SK-N-SH treated with all-trans-retinoic acid at 6 μM for 48 hours (cell line): ENCODE measurements around the gene LRRC10B.

Source experiments
- ATAC-seq: fragments of 200-7000 bp; cut with Tn5 transposase; 3 replicates; pipeline ENCODE4 v1.9.1; 2020; ENCODE audit warnings: mild to moderate bottlenecking, moderate library complexity
- ARNTL ChIP-seq: fragments of 450-650 bp; formaldehyde crosslinking; IDR thresholded peaks from 2 replicates; pipeline ENCODE4 v1.5.0; 2020; ENCODE audit warnings: low read depth, mild to moderate bottlenecking, moderate library complexity, borderline replicate concordance
- CREB5 ChIP-seq: fragments of 250-450 bp; sonication (Bioruptor Pico); IDR thresholded peaks from 2 replicates; pipeline ENCODE4 v1.5.1; 2020; ENCODE audit warnings: low read depth, mild to moderate bottlenecking, moderate library complexity
- CSDC2 ChIP-seq: fragments of 250-450 bp; sonication (Bioruptor Pico); IDR thresholded peaks from 2 replicates; pipeline ENCODE4 v1.5.0; 2020; ENCODE audit warnings: mild to moderate bottlenecking, moderate library complexity
- CSRNP3 ChIP-seq: fragments of 250-450 bp; sonication (Bioruptor Pico); IDR thresholded peaks from 2 replicates; pipeline ENCODE4 v1.5.1; 2021; ENCODE audit warnings: mild to moderate bottlenecking, moderate library complexity
- ESRRG ChIP-seq: fragments of 250-450 bp; sonication (Bioruptor Pico); IDR thresholded peaks from 2 replicates; pipeline ENCODE4 v1.6.1; 2021; ENCODE audit warnings: mild to moderate bottlenecking
- GLIS3 ChIP-seq: fragments of 250-450 bp; sonication (Bioruptor Pico); IDR thresholded peaks from 2 replicates; pipeline ENCODE4 v1.5.0; 2020; ENCODE audit warnings: mild to moderate bottlenecking, moderate library complexity
- ISL1 ChIP-seq: fragments of 250-450 bp; sonication (Bioruptor Pico); IDR thresholded peaks from 2 replicates; pipeline ENCODE4 v2.1.2; 2022; ENCODE audit warnings: mild to moderate bottlenecking, moderate library complexity
- OSR1 ChIP-seq: fragments of 250-450 bp; sonication (Bioruptor Pico); IDR thresholded peaks from 2 replicates; pipeline ENCODE4 v1.8.0; 2022; ENCODE audit warnings: moderate library complexity, mild to moderate bottlenecking, inconsistent platforms
- PATZ1 ChIP-seq: fragments of 250-450 bp; sonication (Bioruptor Pico); IDR thresholded peaks from 2 replicates; pipeline ENCODE4 v1.8.0; 2020; ENCODE audit warnings: mild to moderate bottlenecking, moderate library complexity, borderline replicate concordance
- POU6F1 ChIP-seq: fragments of 250-450 bp; sonication (Bioruptor Pico); IDR thresholded peaks from 2 replicates; pipeline ENCODE4 v1.8.0; 2021; ENCODE audit warnings: low read depth, mild to moderate bottlenecking, moderate library complexity, borderline replicate concordance
- PPARA ChIP-seq: fragments of 250-450 bp; sonication (Bioruptor Pico); IDR thresholded peaks from 2 replicates; pipeline ENCODE4 v1.5.0; 2020; ENCODE audit warnings: mild to moderate bottlenecking, borderline replicate concordance
- RARB ChIP-seq: fragments of 250-450 bp; sonication (Bioruptor Pico); IDR thresholded peaks from 2 replicates; pipeline ENCODE4 v1.8.0; 2021; ENCODE audit warnings: mild to moderate bottlenecking, moderate library complexity
- TCF4 ChIP-seq: fragments of 250-450 bp; sonication (Bioruptor Pico); IDR thresholded peaks from 2 replicates; pipeline ENCODE4 v1.8.0; 2021; ENCODE audit warnings: mild to moderate bottlenecking, moderate library complexity, borderline replicate concordance
- TOX ChIP-seq: fragments of 250-450 bp; sonication (Bioruptor Pico); IDR thresholded peaks from 2 replicates; pipeline ENCODE4 v1.8.0; 2021; ENCODE audit warnings: mild to moderate bottlenecking, moderate library complexity, borderline replicate concordance
- ZC3H10 ChIP-seq: fragments of 250-450 bp; sonication (Bioruptor Pico); IDR thresholded peaks from 2 replicates; pipeline ENCODE4 v1.5.1; 2021; ENCODE audit warnings: mild to moderate bottlenecking, moderate library complexity
- ZFP30 ChIP-seq: fragments of 450-650 bp; formaldehyde crosslinking; IDR thresholded peaks from 2 replicates; pipeline ENCODE4 v1.5.0; 2022; ENCODE audit warnings: mild to moderate bottlenecking, moderate library complexity
- ZNF565 ChIP-seq: fragments of 450-650 bp; formaldehyde crosslinking; conservative IDR thresholded peaks from 2 replicates; pipeline ENCODE4 v1.5.0; 2020; ENCODE audit warnings: low read depth, mild to moderate bottlenecking, moderate library complexity
- ZNF70 ChIP-seq: fragments of 450-650 bp; formaldehyde crosslinking; IDR thresholded peaks from 2 replicates; pipeline ENCODE4 v1.5.0; 2020; ENCODE audit warnings: mild to moderate bottlenecking, moderate library complexity
- ZNF8 ChIP-seq: fragments of 450-650 bp; formaldehyde crosslinking; IDR thresholded peaks from 2 replicates; pipeline ENCODE4 v1.5.0; 2020; ENCODE audit warnings: mild to moderate bottlenecking, moderate library complexity

LRRC10B gene

GRCh38 chr11:61516191-61516590, 7.6 kb downstream of the LRRC10B start (continued):
- TF ChIP-seq ARNTL (CRISPR knock-in tag), result no peak
- TF ChIP-seq, all 23 proteins: peak for 0

GRCh38 chr11:61516675-61517572, 8.4 kb downstream of the LRRC10B start:
- TF ChIP-seq POU6F1, result no peak
- TF ChIP-seq CREB5 (CRISPR knock-in tag), result no peak
- TF ChIP-seq TOX (CRISPR knock-in tag), result no peak
- TF ChIP-seq ESRRG, result no peak
- TF ChIP-seq PATZ1 (CRISPR knock-in tag), result no peak
- TF ChIP-seq ZNF8 (CRISPR knock-in tag), result no peak
- TF ChIP-seq ISL1 (CRISPR knock-in tag), result no peak
- TF ChIP-seq ZC3H10, result no peak
- TF ChIP-seq ZNF565 (CRISPR knock-in tag), result no peak
- TF ChIP-seq CSDC2 (CRISPR knock-in tag), result no peak
- no peak for TF ChIP-seq CSRNP3
- TF ChIP-seq ARNTL (CRISPR knock-in tag), result no peak
- TF ChIP-seq GLIS3 (CRISPR knock-in tag), result no peak
- no peak for TF ChIP-seq PPARA (CRISPR knock-in tag)
- peak; percentile 76 for ATAC-seq

- no peak for TF ChIP-seq CSDC2 (CRISPR knock-in tag)
- no peak for TF ChIP-seq PPARA (CRISPR knock-in tag)
- TF ChIP-seq ZFP30 (CRISPR knock-in tag), result no peak
- no peak for TF ChIP-seq TCF4 (CRISPR knock-in tag)
- no peak for ATAC-seq
These were observed 9.7 kb downstream of the LRRC10B start for GRCh38 chr11:61518032-61518795.

GRCh38 chr11:61522881-61523280, 14.3 kb downstream of the LRRC10B start:
- no peak for ATAC-seq
- TF ChIP-seq OSR1 (CRISPR knock-in tag) (no peak), PPARA (CRISPR knock-in tag) (no peak), RARB (CRISPR knock-in tag) (no peak)

- TF ChIP-seq ZC3H10 (no peak), POU6F1 (no peak), ZNF565 (CRISPR knock-in tag) (no peak), ZNF70 (no peak), PPARA (CRISPR knock-in tag) (no peak), CREB5 (CRISPR knock-in tag) (no peak), GLIS3 (CRISPR knock-in tag) (no peak), CSRNP3 (no peak), ZFP30 (CRISPR knock-in tag) (no peak)
- ATAC-seq, result no peak
These were observed 15.9 kb downstream of the LRRC10B start for GRCh38 chr11:61524446-61524845.
